Measurements from ENCODE around the gene ATXN7. TPM values are rescaled to one million over a fixed set of nuclear protein-coding genes. Genes with fewer than 3 reads are reported as not detected.

The ATXN7 gene
- total and polyA plus RNA-seq, 2 of the 13 experiments (the other 11 are each of a cell fraction or from before 2014, with no cell fraction given), result 13.8 to 20.0 TPM

DNA sequence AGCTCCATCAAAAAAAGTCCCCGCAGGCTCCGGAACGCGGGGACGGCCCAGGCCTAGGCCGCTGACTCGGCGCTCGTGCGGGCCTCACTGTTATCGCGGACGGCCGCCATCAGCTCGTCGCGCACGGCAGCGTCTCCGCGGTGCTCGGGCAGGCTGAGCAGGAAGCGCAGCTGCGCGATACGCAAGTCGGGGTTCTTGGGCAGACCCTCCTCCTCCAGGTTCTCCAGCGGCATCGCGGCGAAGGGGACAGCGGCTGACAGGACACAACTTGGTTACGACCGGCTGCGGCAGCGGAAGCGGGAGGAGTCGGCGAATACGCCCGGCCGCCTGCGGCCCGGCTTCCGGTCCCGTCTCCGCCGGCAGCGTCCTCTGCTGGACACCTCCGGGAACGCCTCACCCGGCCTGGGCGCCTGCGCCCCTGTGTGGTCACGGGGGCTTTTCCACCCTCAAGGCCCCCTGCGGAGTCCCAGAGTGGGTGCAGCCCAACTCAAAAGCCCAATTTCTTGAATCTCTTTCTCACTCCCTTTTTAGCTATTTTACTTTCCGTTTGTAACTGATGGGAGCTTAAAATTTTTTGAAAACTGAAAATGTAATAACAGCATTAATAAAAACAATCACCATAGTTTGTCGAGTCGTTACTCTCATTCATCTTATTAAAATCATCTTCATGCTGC lies 159.7 kb downstream of the ATXN7 start, which contains the start of gene PSMD6 (continued):
- peak; percentile 66 for TF ChIP-seq RXRB (CRISPR knock-in tag; IDR thresholded peaks at IDR 0.05; ENCODE audit: borderline replicate concordance)
- 0 out of 2 replicates have a peak, but pooled peaks have one; percentile 83 for TF ChIP-seq ZNF784 (CRISPR knock-in tag; IDR thresholded peaks at IDR 0.05; ENCODE audit: borderline replicate concordance)
- no peak for TF ChIP-seq EZH2 (conservative IDR thresholded peaks at IDR 0.05; ENCODE audit: low read depth, low read length)
- TF ChIP-seq, protein P1, sequence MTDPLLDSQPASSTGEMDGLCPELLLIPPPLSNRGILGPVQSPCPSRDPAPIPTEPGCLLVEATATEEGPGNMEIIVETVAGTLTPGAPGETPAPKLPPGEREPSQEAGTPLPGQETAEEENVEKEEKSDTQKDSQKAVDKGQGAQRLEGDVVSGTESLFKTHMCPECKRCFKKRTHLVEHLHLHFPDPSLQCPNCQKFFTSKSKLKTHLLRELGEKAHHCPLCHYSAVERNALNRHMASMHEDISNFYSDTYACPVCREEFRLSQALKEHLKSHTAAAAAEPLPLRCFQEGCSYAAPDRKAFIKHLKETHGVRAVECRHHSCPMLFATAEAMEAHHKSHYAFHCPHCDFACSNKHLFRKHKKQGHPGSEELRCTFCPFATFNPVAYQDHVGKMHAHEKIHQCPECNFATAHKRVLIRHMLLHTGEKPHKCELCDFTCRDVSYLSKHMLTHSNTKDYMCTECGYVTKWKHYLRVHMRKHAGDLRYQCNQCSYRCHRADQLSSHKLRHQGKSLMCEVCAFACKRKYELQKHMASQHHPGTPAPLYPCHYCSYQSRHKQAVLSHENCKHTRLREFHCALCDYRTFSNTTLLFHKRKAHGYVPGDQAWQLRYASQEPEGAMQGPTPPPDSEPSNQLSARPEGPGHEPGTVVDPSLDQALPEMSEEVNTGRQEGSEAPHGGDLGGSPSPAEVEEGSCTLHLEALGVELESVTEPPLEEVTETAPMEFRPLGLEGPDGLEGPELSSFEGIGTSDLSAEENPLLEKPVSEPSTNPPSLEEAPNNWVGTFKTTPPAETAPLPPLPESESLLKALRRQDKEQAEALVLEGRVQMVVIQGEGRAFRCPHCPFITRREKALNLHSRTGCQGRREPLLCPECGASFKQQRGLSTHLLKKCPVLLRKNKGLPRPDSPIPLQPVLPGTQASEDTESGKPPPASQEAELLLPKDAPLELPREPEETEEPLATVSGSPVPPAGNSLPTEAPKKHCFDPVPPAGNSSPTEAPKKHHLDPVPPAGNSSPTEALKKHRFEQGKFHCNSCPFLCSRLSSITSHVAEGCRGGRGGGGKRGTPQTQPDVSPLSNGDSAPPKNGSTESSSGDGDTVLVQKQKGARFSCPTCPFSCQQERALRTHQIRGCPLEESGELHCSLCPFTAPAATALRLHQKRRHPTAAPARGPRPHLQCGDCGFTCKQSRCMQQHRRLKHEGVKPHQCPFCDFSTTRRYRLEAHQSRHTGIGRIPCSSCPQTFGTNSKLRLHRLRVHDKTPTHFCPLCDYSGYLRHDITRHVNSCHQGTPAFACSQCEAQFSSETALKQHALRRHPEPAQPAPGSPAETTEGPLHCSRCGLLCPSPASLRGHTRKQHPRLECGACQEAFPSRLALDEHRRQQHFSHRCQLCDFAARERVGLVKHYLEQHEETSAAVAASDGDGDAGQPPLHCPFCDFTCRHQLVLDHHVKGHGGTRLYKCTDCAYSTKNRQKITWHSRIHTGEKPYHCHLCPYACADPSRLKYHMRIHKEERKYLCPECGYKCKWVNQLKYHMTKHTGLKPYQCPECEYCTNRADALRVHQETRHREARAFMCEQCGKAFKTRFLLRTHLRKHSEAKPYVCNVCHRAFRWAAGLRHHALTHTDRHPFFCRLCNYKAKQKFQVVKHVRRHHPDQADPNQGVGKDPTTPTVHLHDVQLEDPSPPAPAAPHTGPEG (CRISPR knock-in tag; IDR thresholded peaks at IDR 0.05), result peak; percentile 92
- TF ChIP-seq, protein P2, sequence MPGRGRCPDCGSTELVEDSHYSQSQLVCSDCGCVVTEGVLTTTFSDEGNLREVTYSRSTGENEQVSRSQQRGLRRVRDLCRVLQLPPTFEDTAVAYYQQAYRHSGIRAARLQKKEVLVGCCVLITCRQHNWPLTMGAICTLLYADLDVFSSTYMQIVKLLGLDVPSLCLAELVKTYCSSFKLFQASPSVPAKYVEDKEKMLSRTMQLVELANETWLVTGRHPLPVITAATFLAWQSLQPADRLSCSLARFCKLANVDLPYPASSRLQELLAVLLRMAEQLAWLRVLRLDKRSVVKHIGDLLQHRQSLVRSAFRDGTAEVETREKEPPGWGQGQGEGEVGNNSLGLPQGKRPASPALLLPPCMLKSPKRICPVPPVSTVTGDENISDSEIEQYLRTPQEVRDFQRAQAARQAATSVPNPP (CRISPR knock-in tag; IDR thresholded peaks at IDR 0.05), result peak; percentile 90; the same call in 1 of the 2 replicates
- TF ChIP-seq ZNF3 (CRISPR knock-in tag; IDR thresholded peaks at IDR 0.05), result 0 out of 2 replicates have a peak, but pooled peaks have one; percentile 19
- TF ChIP-seq ZBTB42 (CRISPR knock-in tag; IDR thresholded peaks at IDR 0.05), result no peak
- no peak for TF ChIP-seq JDP2 (CRISPR knock-in tag; IDR thresholded peaks at IDR 0.05; ENCODE audit: borderline replicate concordance)
- TF ChIP-seq ZNF761 (CRISPR knock-in tag; conservative IDR thresholded peaks at IDR 0.05), result 0 out of 2 replicates have a peak, but pooled peaks have one; percentile 33
- no peak for TF ChIP-seq ZNF101 (CRISPR knock-in tag; IDR thresholded peaks at IDR 0.05; ENCODE audit: borderline replicate concordance, low read depth)
- TF ChIP-seq, protein P3, sequence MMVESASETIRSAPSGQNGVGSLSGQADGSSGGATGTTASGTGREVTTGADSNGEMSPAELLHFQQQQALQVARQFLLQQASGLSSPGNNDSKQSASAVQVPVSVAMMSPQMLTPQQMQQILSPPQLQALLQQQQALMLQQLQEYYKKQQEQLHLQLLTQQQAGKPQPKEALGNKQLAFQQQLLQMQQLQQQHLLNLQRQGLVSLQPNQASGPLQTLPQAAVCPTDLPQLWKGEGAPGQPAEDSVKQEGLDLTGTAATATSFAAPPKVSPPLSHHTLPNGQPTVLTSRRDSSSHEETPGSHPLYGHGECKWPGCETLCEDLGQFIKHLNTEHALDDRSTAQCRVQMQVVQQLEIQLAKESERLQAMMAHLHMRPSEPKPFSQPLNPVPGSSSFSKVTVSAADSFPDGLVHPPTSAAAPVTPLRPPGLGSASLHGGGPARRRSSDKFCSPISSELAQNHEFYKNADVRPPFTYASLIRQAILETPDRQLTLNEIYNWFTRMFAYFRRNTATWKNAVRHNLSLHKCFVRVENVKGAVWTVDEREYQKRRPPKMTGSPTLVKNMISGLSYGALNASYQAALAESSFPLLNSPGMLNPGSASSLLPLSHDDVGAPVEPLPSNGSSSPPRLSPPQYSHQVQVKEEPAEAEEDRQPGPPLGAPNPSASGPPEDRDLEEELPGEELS (CRISPR knock-in tag; IDR thresholded peaks at IDR 0.05), result peak; percentile 50; the same call in 1 of the 2 replicates
- TF ChIP-seq SMAD1 (CRISPR knock-in tag; IDR thresholded peaks at IDR 0.05; ENCODE audit: borderline replicate concordance, low read depth), result 0 out of 2 replicates have a peak, but pooled peaks have one; percentile 53
- peak; percentile 95 for TF ChIP-seq ZNF788 (CRISPR knock-in tag; IDR thresholded peaks at IDR 0.05; ENCODE audit: borderline replicate concordance)
- no peak; the same call in 1 of the 2 replicates for TF ChIP-seq ZNF557 (CRISPR knock-in tag; IDR thresholded peaks at IDR 0.05)
- no peak for TF ChIP-seq PREB (CRISPR knock-in tag; IDR thresholded peaks at IDR 0.05)
- no peak; the same call in 1 of the 2 replicates for TF ChIP-seq ZNF263 (CRISPR knock-in tag; IDR thresholded peaks at IDR 0.05)
- TF ChIP-seq EEA1 (CRISPR knock-in tag; IDR thresholded peaks at IDR 0.05; ENCODE audit: borderline replicate concordance), result 0 out of 2 replicates have a peak, but pooled peaks have one; percentile 44
- TF ChIP-seq ZNF124 (CRISPR knock-in tag; IDR thresholded peaks at IDR 0.05), result peak; percentile 82; the same call in 1 of the 2 replicates

Data from HepG2 (cell line).